HEK293 (cell line): ENCODE results near the gene FSTL4.

Experiments used
- KLF8 ChIP-seq: fragments of 450-650 bp; formaldehyde crosslinking; IDR thresholded peaks from 2 replicates; pipeline ENCODE4 v1.5.1; 2016; ENCODE audit warnings: missing biosample characterization, missing genetic modification characterization
- SETDB1 ChIP-seq: IDR thresholded peaks from one replicate; pipeline ENCODE4 v1.6.1; 2017; ENCODE audit warnings: mild to moderate bottlenecking, low read length, moderate library complexity, mixed read lengths; ENCODE audit not compliant: insufficient read length
- SP2 ChIP-seq: fragments of 450-650 bp; formaldehyde crosslinking; IDR thresholded peaks from 2 replicates; pipeline ENCODE4 v1.5.1; 2016; ENCODE audit warnings: missing biosample characterization, missing genetic modification characterization
- SP3 ChIP-seq: fragments of 450-650 bp; formaldehyde crosslinking; IDR thresholded peaks from 2 replicates; pipeline ENCODE4 v1.5.1; 2016; ENCODE audit warnings: missing biosample characterization, missing genetic modification characterization
- TCF7L2 ChIP-seq: IDR thresholded peaks from 2 replicates; pipeline ENCODE4 v1.6.1; 2011; ENCODE audit warnings: low read depth, mild to moderate bottlenecking, inconsistent platforms, low read length, moderate library complexity, borderline replicate concordance
- ZFP69B ChIP-seq: fragments of 450-650 bp; formaldehyde crosslinking; IDR thresholded peaks from 2 replicates; pipeline ENCODE4 v1.5.1; 2016; ENCODE audit warnings: missing biosample characterization, missing genetic modification characterization
- ZNF266 ChIP-seq: fragments of 450-650 bp; formaldehyde crosslinking; IDR thresholded peaks from 2 replicates; pipeline ENCODE4 v1.5.1; 2016; ENCODE audit warnings: missing biosample characterization, missing genetic modification characterization, low read depth
- ZNF274 ChIP-seq, 2 experiments: fragments of 200-500 bp in 1 of 2; fragments of 450-650 bp in 1 of 2; sonication (Bioruptor generic) in 1 of 2; formaldehyde crosslinking in 1 of 2; IDR thresholded peaks; 2 replicates each; pipeline versions ENCODE4 v1.5.1 to v1.6.1; 2014 to 2016; ENCODE audit warnings: borderline replicate concordance in 1 of 2, inconsistent platforms in 1 of 2, low read length in 1 of 2, missing biosample characterization in 1 of 2, missing genetic modification characterization in 1 of 2
- ZNF302 ChIP-seq: fragments of 450-650 bp; formaldehyde crosslinking; IDR thresholded peaks from 2 replicates; pipeline ENCODE4 v1.5.1; 2016; ENCODE audit warnings: missing biosample characterization, missing genetic modification characterization, low read depth
- ZNF366 ChIP-seq: fragments of 450-650 bp; formaldehyde crosslinking; conservative IDR thresholded peaks from 2 replicates; pipeline ENCODE4 v1.5.1; 2016; ENCODE audit warnings: missing biosample characterization, missing genetic modification characterization
- ZNF433 ChIP-seq: fragments of 450-650 bp; formaldehyde crosslinking; IDR thresholded peaks from 2 replicates; pipeline ENCODE4 v1.5.1; 2016; ENCODE audit warnings: missing biosample characterization, missing genetic modification characterization, low read depth
- ZNF514 ChIP-seq: fragments of 450-650 bp; formaldehyde crosslinking; IDR thresholded peaks from 2 replicates; pipeline ENCODE4 v1.5.1; 2016; ENCODE audit warnings: missing biosample characterization, missing genetic modification characterization
- ZNF530 ChIP-seq: fragments of 450-650 bp; formaldehyde crosslinking; IDR thresholded peaks from 2 replicates; pipeline ENCODE4 v1.5.1; 2016; ENCODE audit warnings: low read depth, missing biosample characterization, missing genetic modification characterization
- ZNF571 ChIP-seq: fragments of 450-650 bp; formaldehyde crosslinking; IDR thresholded peaks from 2 replicates; pipeline ENCODE4 v1.5.0; 2017; ENCODE audit warnings: missing biosample characterization, missing genetic modification characterization
- ZNF654 ChIP-seq: fragments of 450-650 bp; formaldehyde crosslinking; IDR thresholded peaks from 2 replicates; pipeline ENCODE4 v1.5.1; 2016; ENCODE audit warnings: low read depth, missing biosample characterization, missing genetic modification characterization
- ZNF660 ChIP-seq: fragments of 450-650 bp; IDR thresholded peaks from 2 replicates; pipeline ENCODE4 v1.5.1; 2018; ENCODE audit warnings: missing biosample characterization, mild to moderate bottlenecking, missing genetic modification characterization
- ZNF768 ChIP-seq: fragments of 450-650 bp; formaldehyde crosslinking; IDR thresholded peaks from 2 replicates; pipeline ENCODE4 v1.5.1; 2018; ENCODE audit warnings: missing biosample characterization, mild to moderate bottlenecking, missing genetic modification characterization
- ZNF785 ChIP-seq: fragments of 450-650 bp; formaldehyde crosslinking; IDR thresholded peaks from 2 replicates; pipeline ENCODE4 v1.5.1; 2016; ENCODE audit warnings: missing biosample characterization, missing genetic modification characterization
- ZSCAN16 ChIP-seq: fragments of 450-650 bp; formaldehyde crosslinking; IDR thresholded peaks from 2 replicates; pipeline ENCODE4 v1.5.1; 2016; ENCODE audit warnings: missing biosample characterization, missing genetic modification characterization
- ZSCAN30 ChIP-seq: fragments of 450-650 bp; IDR thresholded peaks from 2 replicates; pipeline ENCODE4 v1.5.1; 2018; ENCODE audit warnings: missing biosample characterization, mild to moderate bottlenecking, missing genetic modification characterization, moderate library complexity
- TF ChIP-seq, protein P1 (sequence below): fragments of 450-650 bp; formaldehyde crosslinking; IDR thresholded peaks from 2 replicates; pipeline ENCODE4 v1.5.1; 2016; ENCODE audit warnings: missing biosample characterization, missing genetic modification characterization
- TF ChIP-seq, protein P2 (sequence below): fragments of 450-650 bp; formaldehyde crosslinking; optimal IDR thresholded peaks from 2 replicates; pipeline ENCODE3; 2016; ENCODE audit warnings: missing biosample characterization, mild to moderate bottlenecking, missing genetic modification characterization
- TF ChIP-seq, protein P3 (sequence below): fragments of 450-650 bp; formaldehyde crosslinking; IDR thresholded peaks from 2 replicates; pipeline ENCODE4 v1.5.1; 2016; ENCODE audit warnings: missing biosample characterization, missing genetic modification characterization, borderline replicate concordance
- TF ChIP-seq, protein P4 (sequence below): fragments of 450-650 bp; formaldehyde crosslinking; IDR thresholded peaks from 2 replicates; pipeline ENCODE4 v1.5.1; 2016; ENCODE audit warnings: missing biosample characterization, missing genetic modification characterization
- TF ChIP-seq, protein P5 (sequence below): fragments of 450-650 bp; formaldehyde crosslinking; IDR thresholded peaks from 2 replicates; pipeline ENCODE4 v1.5.1; 2016; ENCODE audit warnings: missing biosample characterization, missing genetic modification characterization
- TF ChIP-seq, protein P6 (sequence below): IDR thresholded peaks from 2 replicates; pipeline ENCODE4 v1.6.1; 2011; ENCODE audit warnings: mild to moderate bottlenecking, low read depth, low read length, borderline replicate concordance
- TF ChIP-seq, protein P7 (sequence below): fragments of 450-650 bp; formaldehyde crosslinking; IDR thresholded peaks from 2 replicates; pipeline ENCODE4 v1.5.1; 2016; ENCODE audit warnings: missing biosample characterization, missing genetic modification characterization

FSTL4 gene

DNA sequence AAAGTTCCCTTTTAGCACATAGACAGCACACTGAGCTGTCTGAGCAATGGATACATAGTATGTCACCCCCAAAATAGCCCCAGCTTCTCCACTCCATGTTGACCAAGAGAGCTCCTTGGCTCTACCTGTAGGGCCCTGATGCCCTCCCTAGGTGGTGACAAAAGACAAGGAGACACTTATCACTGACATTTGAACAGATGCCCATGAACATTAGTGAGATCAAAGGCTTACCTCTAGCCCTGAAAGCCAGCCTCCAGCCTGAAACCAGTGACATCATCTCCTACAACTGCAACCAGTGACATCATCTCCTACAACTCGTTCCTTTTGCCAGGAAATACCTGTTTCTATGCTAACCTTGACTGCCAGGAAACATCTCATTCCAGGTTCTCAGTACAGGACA lies 122.7 kb downstream of the FSTL4 start (continued):
- no peak for TF ChIP-seq ZNF768 (tag by site-specific recombination)
- TF ChIP-seq ZNF530, result no peak
- no peak for TF ChIP-seq KLF8 (tag by site-specific recombination)
- TF ChIP-seq, protein P1, sequence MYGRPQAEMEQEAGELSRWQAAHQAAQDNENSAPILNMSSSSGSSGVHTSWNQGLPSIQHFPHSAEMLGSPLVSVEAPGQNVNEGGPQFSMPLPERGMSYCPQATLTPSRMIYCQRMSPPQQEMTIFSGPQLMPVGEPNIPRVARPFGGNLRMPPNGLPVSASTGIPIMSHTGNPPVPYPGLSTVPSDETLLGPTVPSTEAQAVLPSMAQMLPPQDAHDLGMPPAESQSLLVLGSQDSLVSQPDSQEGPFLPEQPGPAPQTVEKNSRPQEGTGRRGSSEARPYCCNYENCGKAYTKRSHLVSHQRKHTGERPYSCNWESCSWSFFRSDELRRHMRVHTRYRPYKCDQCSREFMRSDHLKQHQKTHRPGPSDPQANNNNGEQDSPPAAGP, result no peak
- 0 out of 2 replicates have a peak, but pooled peaks have one; percentile 40 for TF ChIP-seq ZNF660
- TF ChIP-seq, protein P2, sequence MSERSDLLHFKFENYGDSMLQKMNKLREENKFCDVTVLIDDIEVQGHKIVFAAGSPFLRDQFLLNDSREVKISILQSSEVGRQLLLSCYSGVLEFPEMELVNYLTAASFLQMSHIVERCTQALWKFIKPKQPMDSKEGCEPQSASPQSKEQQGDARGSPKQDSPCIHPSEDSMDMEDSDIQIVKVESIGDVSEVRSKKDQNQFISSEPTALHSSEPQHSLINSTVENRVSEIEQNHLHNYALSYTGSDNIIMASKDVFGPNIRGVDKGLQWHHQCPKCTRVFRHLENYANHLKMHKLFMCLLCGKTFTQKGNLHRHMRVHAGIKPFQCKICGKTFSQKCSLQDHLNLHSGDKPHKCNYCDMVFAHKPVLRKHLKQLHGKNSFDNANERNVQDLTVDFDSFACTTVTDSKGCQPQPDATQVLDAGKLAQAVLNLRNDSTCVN (tag by site-specific recombination), result no peak
- no peak for TF ChIP-seq ZNF266 (tag by site-specific recombination)
- TF ChIP-seq, protein P3, sequence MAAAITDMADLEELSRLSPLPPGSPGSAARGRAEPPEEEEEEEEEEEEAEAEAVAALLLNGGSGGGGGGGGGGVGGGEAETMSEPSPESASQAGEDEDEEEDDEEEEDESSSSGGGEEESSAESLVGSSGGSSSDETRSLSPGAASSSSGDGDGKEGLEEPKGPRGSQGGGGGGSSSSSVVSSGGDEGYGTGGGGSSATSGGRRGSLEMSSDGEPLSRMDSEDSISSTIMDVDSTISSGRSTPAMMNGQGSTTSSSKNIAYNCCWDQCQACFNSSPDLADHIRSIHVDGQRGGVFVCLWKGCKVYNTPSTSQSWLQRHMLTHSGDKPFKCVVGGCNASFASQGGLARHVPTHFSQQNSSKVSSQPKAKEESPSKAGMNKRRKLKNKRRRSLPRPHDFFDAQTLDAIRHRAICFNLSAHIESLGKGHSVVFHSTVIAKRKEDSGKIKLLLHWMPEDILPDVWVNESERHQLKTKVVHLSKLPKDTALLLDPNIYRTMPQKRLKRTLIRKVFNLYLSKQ, result no peak
- no peak for TF ChIP-seq SETDB1
- no peak for TF ChIP-seq ZNF302
- TF ChIP-seq ZNF785 (tag by site-specific recombination), result no peak
- no peak for TF ChIP-seq SP2 (tag by site-specific recombination)
- TF ChIP-seq ZNF654, result peak; percentile 38
- no peak for TF ChIP-seq ZSCAN16 (tag by site-specific recombination)
- TF ChIP-seq, protein P4, sequence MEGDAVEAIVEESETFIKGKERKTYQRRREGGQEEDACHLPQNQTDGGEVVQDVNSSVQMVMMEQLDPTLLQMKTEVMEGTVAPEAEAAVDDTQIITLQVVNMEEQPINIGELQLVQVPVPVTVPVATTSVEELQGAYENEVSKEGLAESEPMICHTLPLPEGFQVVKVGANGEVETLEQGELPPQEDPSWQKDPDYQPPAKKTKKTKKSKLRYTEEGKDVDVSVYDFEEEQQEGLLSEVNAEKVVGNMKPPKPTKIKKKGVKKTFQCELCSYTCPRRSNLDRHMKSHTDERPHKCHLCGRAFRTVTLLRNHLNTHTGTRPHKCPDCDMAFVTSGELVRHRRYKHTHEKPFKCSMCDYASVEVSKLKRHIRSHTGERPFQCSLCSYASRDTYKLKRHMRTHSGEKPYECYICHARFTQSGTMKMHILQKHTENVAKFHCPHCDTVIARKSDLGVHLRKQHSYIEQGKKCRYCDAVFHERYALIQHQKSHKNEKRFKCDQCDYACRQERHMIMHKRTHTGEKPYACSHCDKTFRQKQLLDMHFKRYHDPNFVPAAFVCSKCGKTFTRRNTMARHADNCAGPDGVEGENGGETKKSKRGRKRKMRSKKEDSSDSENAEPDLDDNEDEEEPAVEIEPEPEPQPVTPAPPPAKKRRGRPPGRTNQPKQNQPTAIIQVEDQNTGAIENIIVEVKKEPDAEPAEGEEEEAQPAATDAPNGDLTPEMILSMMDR, result no peak
- no peak for TF ChIP-seq ZNF433 (tag by site-specific recombination)
- peak; percentile 69; the same call in 1 of the 2 replicates for TF ChIP-seq ZNF366 (tag by site-specific recombination)
- TF ChIP-seq ZFP69B, result no peak
- TF ChIP-seq ZNF514, result no peak
- TF ChIP-seq TCF7L2, result 0 out of 2 replicates have a peak, but pooled peaks have one; percentile 31
- TF ChIP-seq ZSCAN30 (tag by site-specific recombination), result no peak
- TF ChIP-seq, protein P5, sequence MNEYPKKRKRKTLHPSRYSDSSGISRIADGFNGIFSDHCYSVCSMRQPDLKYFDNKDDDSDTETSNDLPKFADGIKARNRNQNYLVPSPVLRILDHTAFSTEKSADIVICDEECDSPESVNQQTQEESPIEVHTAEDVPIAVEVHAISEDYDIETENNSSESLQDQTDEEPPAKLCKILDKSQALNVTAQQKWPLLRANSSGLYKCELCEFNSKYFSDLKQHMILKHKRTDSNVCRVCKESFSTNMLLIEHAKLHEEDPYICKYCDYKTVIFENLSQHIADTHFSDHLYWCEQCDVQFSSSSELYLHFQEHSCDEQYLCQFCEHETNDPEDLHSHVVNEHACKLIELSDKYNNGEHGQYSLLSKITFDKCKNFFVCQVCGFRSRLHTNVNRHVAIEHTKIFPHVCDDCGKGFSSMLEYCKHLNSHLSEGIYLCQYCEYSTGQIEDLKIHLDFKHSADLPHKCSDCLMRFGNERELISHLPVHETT (tag by site-specific recombination), result no peak
- TF ChIP-seq, protein P6, sequence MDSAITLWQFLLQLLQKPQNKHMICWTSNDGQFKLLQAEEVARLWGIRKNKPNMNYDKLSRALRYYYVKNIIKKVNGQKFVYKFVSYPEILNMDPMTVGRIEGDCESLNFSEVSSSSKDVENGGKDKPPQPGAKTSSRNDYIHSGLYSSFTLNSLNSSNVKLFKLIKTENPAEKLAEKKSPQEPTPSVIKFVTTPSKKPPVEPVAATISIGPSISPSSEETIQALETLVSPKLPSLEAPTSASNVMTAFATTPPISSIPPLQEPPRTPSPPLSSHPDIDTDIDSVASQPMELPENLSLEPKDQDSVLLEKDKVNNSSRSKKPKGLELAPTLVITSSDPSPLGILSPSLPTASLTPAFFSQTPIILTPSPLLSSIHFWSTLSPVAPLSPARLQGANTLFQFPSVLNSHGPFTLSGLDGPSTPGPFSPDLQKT, result no peak
- no peak for TF ChIP-seq ZNF571 (tag by site-specific recombination)
- TF ChIP-seq ZNF274 (IDR thresholded peaks at IDR 0.05; ENCODE audit: low read length), result no peak
- TF ChIP-seq ZNF274 (tag by site-specific recombination; IDR thresholded peaks at IDR 0.05; ENCODE audit: borderline replicate concordance), result no peak
- TF ChIP-seq, protein P7, sequence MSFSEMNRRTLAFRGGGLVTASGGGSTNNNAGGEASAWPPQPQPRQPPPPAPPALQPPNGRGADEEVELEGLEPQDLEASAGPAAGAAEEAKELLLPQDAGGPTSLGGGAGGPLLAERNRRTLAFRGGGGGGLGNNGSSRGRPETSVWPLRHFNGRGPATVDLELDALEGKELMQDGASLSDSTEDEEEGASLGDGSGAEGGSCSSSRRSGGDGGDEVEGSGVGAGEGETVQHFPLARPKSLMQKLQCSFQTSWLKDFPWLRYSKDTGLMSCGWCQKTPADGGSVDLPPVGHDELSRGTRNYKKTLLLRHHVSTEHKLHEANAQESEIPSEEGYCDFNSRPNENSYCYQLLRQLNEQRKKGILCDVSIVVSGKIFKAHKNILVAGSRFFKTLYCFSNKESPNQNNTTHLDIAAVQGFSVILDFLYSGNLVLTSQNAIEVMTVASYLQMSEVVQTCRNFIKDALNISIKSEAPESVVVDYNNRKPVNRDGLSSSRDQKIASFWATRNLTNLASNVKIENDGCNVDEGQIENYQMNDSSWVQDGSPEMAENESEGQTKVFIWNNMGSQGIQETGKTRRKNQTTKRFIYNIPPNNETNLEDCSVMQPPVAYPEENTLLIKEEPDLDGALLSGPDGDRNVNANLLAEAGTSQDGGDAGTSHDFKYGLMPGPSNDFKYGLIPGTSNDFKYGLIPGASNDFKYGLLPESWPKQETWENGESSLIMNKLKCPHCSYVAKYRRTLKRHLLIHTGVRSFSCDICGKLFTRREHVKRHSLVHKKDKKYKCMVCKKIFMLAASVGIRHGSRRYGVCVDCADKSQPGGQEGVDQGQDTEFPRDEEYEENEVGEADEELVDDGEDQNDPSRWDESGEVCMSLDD, result no peak
- peak; percentile 23; the same call in 1 of the 2 replicates for TF ChIP-seq SP3
